GM15510 (cell line): ENCODE results near the gene ULBP3.

Source experiments
- POLR2A ChIP-seq: IDR thresholded peaks from 3 replicates; pipeline ENCODE4 v1.6.1; 2011; ENCODE audit warnings: borderline replicate concordance; ENCODE audit not compliant: insufficient read length; ENCODE audit errors: extremely low read depth

ULBP3 gene

DNA sequence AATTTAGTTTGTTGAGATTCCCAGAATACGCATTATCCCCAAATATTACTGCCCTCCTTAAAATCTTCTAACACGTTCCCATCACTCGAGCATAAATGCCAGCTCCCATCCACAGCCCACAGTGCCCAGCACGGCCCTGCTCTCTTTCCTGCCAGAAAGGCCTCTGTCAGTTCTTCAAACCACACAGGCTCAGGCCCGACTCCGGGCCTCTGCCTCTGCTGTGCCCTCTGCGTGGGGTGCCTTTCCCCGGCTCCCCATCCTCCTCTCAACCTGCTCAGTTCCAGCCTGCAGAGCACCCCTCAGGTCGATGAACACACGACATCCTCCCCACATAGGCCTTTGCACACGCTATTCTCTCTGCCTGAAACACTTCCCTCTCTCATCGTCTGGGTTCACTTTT, 12.8 kb downstream of the ULBP3 start:
- TF ChIP-seq POLR2A = no peak

DNA sequence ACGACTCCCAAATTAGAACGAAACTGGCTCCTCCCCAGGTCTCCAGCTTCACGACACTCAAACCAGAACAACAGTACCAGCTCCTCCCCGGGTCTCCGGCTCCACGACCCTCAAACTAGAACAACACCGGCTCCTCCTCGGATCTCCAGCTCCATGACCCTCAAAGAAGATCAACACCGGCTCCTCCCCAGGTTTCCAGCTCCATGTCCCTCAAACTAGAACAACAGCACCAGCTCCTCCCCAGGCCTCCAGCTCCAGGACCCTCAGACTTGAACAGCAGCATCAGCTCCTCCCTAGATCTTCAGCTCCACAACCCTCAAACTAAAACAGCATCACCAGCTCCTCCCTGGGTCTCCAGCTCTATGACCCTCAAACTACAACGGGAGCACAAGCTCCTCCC, 13.8 kb downstream of the ULBP3 start:
- TF ChIP-seq POLR2A = no peak

- TF ChIP-seq POLR2A = no peak
Observed at GRCh38 chr6:150053450-150053849, 15.5 kb downstream of the ULBP3 start.

DNA sequence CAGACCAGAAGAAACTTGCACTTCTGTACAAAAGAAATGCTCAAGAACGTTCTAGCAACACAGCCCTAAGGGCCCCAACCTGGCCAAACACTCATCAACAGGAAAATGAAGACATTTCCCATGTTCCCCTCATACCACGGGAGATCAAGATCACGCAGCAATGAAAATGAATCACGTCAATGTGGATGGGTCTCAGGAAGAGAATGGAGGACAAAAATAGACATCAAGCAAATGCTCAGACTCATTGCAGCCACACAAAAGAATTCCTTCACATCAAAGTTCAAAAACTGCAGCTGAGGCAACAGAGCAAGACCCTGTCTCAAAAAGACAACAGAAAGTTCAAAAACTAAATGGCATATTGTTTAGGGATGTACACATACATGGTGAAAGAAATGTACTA, 18.1 kb downstream of the ULBP3 start:
- TF ChIP-seq POLR2A = no peak

DNA sequence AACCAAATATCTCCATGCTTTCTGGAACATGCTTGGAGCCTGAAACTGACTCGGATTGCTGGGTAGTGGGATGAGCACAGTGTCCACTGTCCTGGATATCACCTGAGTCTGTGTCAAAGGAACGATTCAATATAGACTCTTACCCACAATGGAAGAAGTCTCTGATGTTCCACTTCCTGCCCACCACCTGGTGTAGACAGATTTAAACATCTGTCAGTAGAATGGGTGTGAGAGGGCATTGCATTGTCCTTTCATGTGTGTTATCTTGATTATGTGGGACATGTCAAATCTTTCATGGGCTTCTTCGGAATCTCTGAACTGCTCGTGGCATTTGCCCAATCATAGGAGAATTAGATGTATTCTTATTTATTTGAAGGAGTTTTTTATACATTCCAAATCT, 20.8 kb downstream of the ULBP3 start:
- no peak for TF ChIP-seq POLR2A

DNA sequence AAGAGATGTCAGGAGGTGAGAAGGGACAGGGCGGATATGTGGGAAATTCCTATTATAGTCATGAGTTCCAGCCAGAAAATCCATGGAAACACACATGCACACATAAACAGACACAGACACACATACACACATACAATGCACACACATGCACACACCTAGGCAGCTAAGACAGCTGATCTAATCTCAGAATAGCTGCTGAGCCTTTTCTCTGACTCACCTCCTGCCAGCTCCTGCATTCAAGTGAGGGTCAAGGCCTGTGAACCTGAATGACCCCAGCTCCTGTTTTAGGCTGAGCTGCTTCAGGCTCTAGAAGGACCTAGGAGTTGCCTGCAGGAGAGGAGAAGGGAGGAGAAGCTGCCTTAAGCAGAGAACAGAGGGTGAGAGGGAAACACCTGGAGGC, 22.0 kb downstream of the ULBP3 start:
- no peak for TF ChIP-seq POLR2A

- TF ChIP-seq POLR2A = no peak
Observed at GRCh38 chr6:150044621-150045145, 24.2 kb downstream of the ULBP3 start.

- TF ChIP-seq POLR2A = no peak
Observed at GRCh38 chr6:150043501-150044412, 25.2 kb downstream of the ULBP3 start.

GRCh38 chr6:150043096-150043495, 25.8 kb downstream of the ULBP3 start:
- TF ChIP-seq POLR2A = no peak

- no peak for TF ChIP-seq POLR2A
Observed at GRCh38 chr6:150038202-150039062, 30.5 kb downstream of the ULBP3 start.

- no peak for TF ChIP-seq POLR2A
Observed at GRCh38 chr6:150037526-150038201, 31.3 kb downstream of the ULBP3 start.

DNA sequence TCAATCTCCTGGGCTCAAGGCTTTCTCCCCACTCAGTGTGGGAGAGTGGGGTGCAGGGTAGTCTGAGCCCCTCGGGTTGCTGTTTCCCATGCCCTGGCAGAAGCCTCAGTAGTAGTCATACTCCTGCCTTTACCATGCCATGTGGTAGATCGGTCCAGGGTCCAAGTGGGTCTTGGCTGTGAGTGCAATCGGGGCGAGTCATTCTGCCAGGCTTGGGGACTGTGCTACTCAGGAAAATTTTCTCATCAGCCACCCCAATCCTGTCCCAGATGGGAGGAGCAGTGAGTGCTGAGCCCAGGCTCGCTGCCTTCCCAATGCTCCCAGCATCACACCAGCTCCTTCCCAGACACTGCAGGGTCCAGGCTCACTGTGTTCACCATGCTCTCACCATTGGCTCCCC, 32.8 kb downstream of the ULBP3 start:
- TF ChIP-seq POLR2A = no peak

DNA sequence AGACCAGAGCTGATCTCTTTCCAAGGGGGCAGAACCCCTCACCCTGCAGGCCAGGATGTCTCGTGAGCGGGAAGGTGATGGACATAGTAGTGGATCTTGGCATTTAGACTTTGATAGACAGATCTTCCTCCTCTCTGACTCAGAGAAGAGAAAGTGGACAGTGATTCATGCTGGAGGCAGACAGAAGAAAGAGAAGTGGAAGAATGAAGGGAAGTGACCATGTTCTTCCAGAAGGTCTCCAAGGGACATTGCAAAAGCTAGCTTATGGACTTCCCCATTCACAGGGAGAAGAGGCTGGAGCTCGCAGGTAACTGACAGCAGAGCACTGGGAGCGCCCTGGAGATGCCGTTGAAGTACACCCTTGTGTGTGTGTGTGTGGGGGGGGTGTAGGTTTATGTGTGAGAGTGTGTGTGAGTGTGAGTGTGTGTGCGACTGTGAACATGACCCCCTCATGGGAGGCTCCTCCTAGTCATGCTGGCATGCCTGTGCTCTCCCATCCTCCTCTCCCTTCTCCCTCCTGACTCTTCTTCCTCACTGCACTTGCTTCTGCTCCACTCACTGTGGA, 35.6 kb downstream of the ULBP3 start:
- TF ChIP-seq POLR2A = no peak

GRCh38 chr6:150032598-150032997, 36.3 kb downstream of the ULBP3 start:
- TF ChIP-seq POLR2A = no peak
